Osteoblast (primary cell): Measurements from ENCODE around the gene KCTD19. TPM values are rescaled to one million over a fixed set of nuclear protein-coding genes. Genes with fewer than 3 reads are reported as not detected.
"Not testable (repeated sequence)": the region's sequence is repeated elsewhere in the genome, so short reads cannot be mapped to it uniquely, and the experiment has no call there.

ENCODE experiments used
- DNase-seq: peaks from one replicate; pipeline ENCODE4 v3.0.0; 2011; ENCODE audit warnings: low spot score, mixed read lengths; ENCODE audit not compliant: insufficient read length; ENCODE audit errors: missing footprints
- H2AFZ ChIP-seq: 2 replicates; pipeline ENCODE4 v1.6.0; 2011; ENCODE audit warnings: mild to moderate bottlenecking, low read length
- H3K27ac ChIP-seq: 2 replicates; pipeline ENCODE4 v1.5.1; 2011; ENCODE audit warnings: mild to moderate bottlenecking, low read depth, low read length, moderate library complexity
- H3K27me3 ChIP-seq: 2 replicates; pipeline ENCODE4 v1.6.0; 2012; ENCODE audit warnings: mild to moderate bottlenecking, control low read depth, inconsistent platforms, low read length, moderate library complexity; ENCODE audit not compliant: insufficient read depth
- H3K36me3 ChIP-seq: 2 replicates; pipeline ENCODE4 v1.5.1; 2011; ENCODE audit warnings: mild to moderate bottlenecking, low read length, control low read depth, moderate library complexity; ENCODE audit not compliant: insufficient read depth
- H3K4me1 ChIP-seq: 2 replicates; pipeline ENCODE4 v1.5.1; 2011; ENCODE audit warnings: mild to moderate bottlenecking, low read length, control low read depth, moderate library complexity; ENCODE audit not compliant: insufficient read depth
- H3K4me2 ChIP-seq: 2 replicates; pipeline ENCODE4 v1.6.0; 2011; ENCODE audit warnings: mild to moderate bottlenecking, low read length; ENCODE audit not compliant: insufficient read depth
- H3K4me3 ChIP-seq: fragments of 200-600 bp; sonication (generic); 3 replicates; pipeline ENCODE4 v1.5.1; 2012; ENCODE audit warnings: mild to moderate bottlenecking, low read length, inconsistent platforms; ENCODE audit not compliant: insufficient read depth
- H3K79me2 ChIP-seq: 2 replicates; pipeline ENCODE4 v1.6.0; 2012; ENCODE audit warnings: mild to moderate bottlenecking, low read length, control low read depth, inconsistent platforms; ENCODE audit not compliant: insufficient read depth
- H3K9me3 ChIP-seq: 2 replicates; pipeline ENCODE4 v1.5.1; 2011; ENCODE audit warnings: low read depth, low read length, control low read depth
- H4K20me1 ChIP-seq: 2 replicates; pipeline ENCODE4 v1.6.0; 2012; ENCODE audit warnings: mild to moderate bottlenecking, low read length, control low read depth; ENCODE audit not compliant: insufficient read depth
- total RNA-seq: library from RNA; depleted of rRNA; stranded (reverse); fragments of >200 nt; gene quantifications from 2 replicates; pipeline ENCODE4 v1.2.3, GENCODE V29; 2012
- TF ChIP-seq, protein P1 (sequence below): IDR thresholded peaks from 2 replicates; pipeline ENCODE4 v1.5.1; 2011; ENCODE audit warnings: mild to moderate bottlenecking, low read depth, low read length, moderate library complexity; ENCODE audit errors: extremely low read depth

The KCTD19 gene
- total RNA-seq, 1 donor: not detected

DNA sequence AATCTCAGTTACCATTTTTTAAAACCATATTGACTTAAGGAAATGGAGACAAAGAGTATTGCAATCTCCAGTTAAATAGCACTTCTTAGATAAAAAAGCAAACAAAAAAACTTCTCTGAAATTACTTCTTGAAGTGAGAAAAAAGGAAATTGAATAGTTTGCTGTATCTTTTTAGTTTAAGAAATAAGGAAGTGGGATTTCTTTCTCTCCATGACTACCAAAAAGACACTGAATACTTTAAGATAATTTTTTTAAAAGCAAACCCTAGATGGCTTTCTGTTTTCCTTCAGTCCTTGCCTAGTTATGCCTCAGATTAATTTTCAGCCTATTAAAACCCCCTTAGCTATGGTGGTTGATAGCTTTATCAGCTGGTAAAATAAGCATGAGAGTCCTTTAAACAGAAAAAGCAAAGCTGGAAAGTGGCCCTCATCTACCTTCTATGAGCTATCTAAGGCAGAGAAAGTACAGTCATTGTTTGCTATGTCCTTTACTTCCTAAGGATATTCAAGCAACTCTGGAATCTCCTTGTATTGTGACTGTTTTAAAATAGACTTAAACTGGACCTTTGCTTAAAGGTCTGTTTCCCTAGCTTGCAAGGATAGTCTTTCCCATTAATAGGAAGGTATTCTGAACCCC lies 38.2 kb upstream of the KCTD19 start:
- Histone ChIP-seq H2AFZ (no peak overlapping the region), H3K4me1 (no peaks in the 10 kb centered on the region), H3K36me3 (no peaks in the 10 kb centered on the region), H4K20me1 (no peaks in the 10 kb centered on the region), H3K4me2 (no peak overlapping the region), H3K79me2 (no peaks in the 10 kb centered on the region), H3K4me3 (no peak overlapping the region), H3K27ac (no peak overlapping the region), H3K27me3 (peaks cover 48% of the 10 kb centered on the region), H3K9me3 (no peaks in the 10 kb centered on the region)
- TF ChIP-seq, protein P1, sequence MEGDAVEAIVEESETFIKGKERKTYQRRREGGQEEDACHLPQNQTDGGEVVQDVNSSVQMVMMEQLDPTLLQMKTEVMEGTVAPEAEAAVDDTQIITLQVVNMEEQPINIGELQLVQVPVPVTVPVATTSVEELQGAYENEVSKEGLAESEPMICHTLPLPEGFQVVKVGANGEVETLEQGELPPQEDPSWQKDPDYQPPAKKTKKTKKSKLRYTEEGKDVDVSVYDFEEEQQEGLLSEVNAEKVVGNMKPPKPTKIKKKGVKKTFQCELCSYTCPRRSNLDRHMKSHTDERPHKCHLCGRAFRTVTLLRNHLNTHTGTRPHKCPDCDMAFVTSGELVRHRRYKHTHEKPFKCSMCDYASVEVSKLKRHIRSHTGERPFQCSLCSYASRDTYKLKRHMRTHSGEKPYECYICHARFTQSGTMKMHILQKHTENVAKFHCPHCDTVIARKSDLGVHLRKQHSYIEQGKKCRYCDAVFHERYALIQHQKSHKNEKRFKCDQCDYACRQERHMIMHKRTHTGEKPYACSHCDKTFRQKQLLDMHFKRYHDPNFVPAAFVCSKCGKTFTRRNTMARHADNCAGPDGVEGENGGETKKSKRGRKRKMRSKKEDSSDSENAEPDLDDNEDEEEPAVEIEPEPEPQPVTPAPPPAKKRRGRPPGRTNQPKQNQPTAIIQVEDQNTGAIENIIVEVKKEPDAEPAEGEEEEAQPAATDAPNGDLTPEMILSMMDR: no peak
- no peak for DNase-seq

DNA sequence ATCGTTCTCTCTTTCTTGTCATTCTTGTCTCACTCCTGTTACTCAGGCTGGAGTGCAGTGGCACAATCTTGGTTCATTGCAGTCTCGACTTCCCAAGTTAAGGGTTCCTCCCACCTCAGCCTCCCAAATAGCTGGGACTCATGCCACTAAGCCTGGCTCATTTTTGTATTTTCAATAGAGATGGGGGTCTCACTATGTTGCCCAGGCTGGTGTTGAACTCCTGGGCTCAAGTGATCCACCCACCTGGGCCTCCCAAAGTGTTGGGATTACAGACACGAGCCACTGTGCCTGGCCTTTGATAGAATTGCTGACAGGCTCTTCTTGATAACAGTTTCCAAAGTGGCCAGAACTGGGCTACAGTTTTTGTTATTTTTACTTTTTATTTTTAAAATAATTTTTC lies 34.5 kb upstream of the KCTD19 start:
- Histone ChIP-seq H4K20me1 (no peaks in the 10 kb centered on the region), H3K27ac (no peak overlapping the region), H3K9me3 (no peaks in the 10 kb centered on the region), H2AFZ (no peak overlapping the region), H3K36me3 (no peaks in the 10 kb centered on the region), H3K27me3 (peaks cover 38% of the 10 kb centered on the region), H3K4me3 (no peak overlapping the region), H3K4me1 (no peaks in the 10 kb centered on the region), H3K79me2 (no peaks in the 10 kb centered on the region), H3K4me2 (no peak overlapping the region)
- DNase-seq: no peak
- TF ChIP-seq, protein P1: no peak

DNA sequence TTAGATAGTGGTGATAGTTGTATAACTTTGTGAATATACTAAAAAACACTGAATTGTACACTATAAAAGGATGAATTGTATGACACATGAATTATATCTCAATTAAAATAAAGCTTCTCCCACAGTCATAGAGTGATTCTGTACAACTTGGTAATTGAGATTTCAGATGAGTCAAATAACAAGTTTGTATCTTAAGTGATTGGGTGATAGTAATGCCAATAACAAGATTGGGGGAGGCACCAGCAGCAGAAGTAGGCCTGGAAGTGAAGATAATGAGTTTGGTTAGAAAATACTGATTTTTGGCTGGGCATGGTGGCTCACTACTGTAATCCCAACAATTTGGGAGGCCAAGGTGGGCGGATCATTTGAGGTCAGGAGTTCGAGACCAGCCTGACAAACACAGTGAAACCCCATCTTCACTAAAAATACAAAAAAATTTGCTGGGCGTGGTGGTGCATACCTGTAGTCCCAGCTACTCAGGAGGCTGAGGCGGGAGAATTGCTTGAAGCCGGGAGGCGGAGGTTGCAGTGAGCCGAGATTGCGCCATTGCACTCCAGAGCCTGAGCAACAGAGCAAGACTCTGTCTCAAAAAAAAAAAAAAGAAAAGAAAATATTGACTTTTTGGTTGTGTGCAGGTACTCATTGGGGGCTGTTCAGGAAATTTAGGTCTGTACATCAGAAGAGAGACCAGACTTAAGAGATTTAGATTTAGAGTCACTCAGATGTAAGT lies 33.2 kb upstream of the KCTD19 start:
- H4K20me1 ChIP-seq, H3K9me3 ChIP-seq, DNase-seq, H3K4me1 ChIP-seq, H3K27ac ChIP-seq, H2AFZ ChIP-seq, H3K4me2 ChIP-seq, H3K36me3 ChIP-seq, H3K79me2 ChIP-seq, H3K4me3 ChIP-seq: not testable (repeated sequence)
- H3K27me3 ChIP-seq: peaks cover 43% of the 10 kb centered on the region

- Histone ChIP-seq H4K20me1 (no peaks in the 10 kb centered on the region), H3K4me1 (no peaks in the 10 kb centered on the region), H3K36me3 (no peaks in the 10 kb centered on the region)
These were observed 31.0 kb upstream of the KCTD19 start for GRCh38 chr16:67357561-67357960.

More at GRCh38 chr16:67357561-67357960, 31.0 kb upstream of the KCTD19 start:
- Histone ChIP-seq H3K4me2 (no peak overlapping the region), H3K27me3 (peaks cover 25% of the 10 kb centered on the region), H3K79me2 (no peaks in the 10 kb centered on the region), H3K9me3 (no peaks in the 10 kb centered on the region), H3K27ac (no peak overlapping the region), H2AFZ (no peak overlapping the region), H3K4me3 (no peak overlapping the region)
- no peak for DNase-seq
- TF ChIP-seq, protein P1: no peak
